Ovary (tissue), 3 donors: ENCODE measurements around the gene STAT4.

Experiments used
- EP300 ChIP-seq: sonication (generic); formaldehyde crosslinking; IDR thresholded peaks from one replicate; pipeline ENCODE4 v1.6.1; 2017; ENCODE audit warnings: antibody characterized with exemption
- POLR2A ChIP-seq: fragments of 450-650 bp; IDR thresholded peaks from one replicate; pipeline ENCODE4 v1.6.1; 2017; ENCODE audit warnings: antibody characterized with exemption, mild to moderate bottlenecking, moderate library complexity
- TF ChIP-seq, protein P1 (sequence below), 3 donors: fragments of 450-650 bp in 2 of 3; fragments of 200-600 bp in 1 of 3; IDR thresholded peaks; one replicate each; pipeline versions ENCODE4 v1.5.1 to v1.8.0; 2016 to 2022; ENCODE audit warnings: antibody characterized with exemption in 3 of 3, mild to moderate bottlenecking in 1 of 3
- donor health status: DM: no; HTN: no; CAD: no.

- TF ChIP-seq, protein P1, sequence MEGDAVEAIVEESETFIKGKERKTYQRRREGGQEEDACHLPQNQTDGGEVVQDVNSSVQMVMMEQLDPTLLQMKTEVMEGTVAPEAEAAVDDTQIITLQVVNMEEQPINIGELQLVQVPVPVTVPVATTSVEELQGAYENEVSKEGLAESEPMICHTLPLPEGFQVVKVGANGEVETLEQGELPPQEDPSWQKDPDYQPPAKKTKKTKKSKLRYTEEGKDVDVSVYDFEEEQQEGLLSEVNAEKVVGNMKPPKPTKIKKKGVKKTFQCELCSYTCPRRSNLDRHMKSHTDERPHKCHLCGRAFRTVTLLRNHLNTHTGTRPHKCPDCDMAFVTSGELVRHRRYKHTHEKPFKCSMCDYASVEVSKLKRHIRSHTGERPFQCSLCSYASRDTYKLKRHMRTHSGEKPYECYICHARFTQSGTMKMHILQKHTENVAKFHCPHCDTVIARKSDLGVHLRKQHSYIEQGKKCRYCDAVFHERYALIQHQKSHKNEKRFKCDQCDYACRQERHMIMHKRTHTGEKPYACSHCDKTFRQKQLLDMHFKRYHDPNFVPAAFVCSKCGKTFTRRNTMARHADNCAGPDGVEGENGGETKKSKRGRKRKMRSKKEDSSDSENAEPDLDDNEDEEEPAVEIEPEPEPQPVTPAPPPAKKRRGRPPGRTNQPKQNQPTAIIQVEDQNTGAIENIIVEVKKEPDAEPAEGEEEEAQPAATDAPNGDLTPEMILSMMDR (IDR thresholded peaks at IDR 0.05): no peak
- TF ChIP-seq EP300 (no peak), POLR2A (no peak)
Observed at GRCh38 chr2:191056228-191056627, 94.6 kb downstream of the STAT4 start.
